ENCODE data around the gene TCERG1L.

Gene TCERG1L

GRCh38 chr10:131207584-131208532 is 103.7 kb downstream of the TCERG1L start:
- DNase-seq (ENCODE audit: low read depth in 2 of 2), result no peak

DNA sequence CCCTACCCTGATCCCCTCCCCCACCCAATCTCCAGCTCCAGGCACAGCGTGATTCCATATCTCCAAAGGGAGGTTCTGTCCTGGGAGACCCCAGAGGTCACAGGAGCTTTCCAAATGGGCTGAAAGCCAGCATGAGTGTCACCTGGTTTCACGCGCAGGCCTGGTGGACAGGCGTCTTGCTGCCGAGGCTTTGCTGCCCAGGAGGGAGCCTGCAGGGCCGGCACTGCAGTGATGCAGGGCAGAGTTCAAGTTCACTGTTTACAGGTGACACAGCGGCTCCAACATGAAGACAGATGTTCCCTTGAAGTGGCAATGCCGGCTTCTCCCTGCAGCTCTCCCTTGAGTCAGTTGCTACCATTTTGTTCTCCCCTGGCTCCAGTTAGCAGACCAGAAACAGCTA is 104.3 kb downstream of the TCERG1L start:
- DNase-seq (ENCODE audit: low read depth in 2 of 2), result no peak

DNA sequence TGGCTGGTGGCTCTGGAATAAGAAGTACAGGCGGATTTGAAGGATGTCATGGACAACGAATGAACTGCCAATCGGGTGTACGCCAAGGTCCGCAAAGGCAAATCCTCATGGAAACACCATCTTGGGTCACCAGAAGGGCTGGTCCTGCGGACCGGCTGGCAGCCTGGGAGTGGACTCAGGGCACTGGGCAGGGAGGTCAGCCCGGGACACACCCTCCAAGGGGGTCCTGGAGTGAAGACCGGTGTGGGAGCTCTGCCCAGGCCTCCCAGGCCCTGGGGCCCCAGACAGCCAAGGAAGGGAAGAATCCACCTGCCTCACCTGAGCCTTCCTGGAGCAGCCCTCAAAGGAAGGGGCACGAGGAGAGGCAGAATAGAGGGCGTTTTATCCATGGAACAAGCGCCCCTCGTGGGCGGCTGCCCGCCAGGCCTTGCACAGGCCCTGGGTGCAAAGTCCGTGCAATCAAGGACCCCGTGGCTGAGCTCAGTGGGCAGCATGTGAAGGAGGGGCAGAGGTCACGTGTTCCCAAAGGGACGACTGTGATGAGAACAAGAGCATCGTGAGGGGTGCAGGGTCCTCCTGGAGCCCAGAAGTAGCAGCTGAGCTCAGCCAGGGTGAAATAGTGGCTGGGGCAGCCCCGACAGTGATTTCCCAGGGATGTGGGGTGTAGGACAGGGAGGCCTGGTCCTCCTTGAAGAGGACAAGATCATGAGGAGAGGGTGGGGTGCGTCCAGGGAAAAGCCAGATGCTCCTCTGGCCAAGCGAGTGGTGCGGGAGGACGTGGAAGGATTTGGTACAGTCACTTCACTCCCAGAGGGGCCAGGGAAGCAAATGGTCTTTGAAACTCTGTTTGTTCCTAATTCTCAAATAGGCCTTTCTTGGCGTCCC is 105.2 kb downstream of the TCERG1L start:
- DNase-seq (ENCODE audit: low read depth in 2 of 2), result no peak

DNA sequence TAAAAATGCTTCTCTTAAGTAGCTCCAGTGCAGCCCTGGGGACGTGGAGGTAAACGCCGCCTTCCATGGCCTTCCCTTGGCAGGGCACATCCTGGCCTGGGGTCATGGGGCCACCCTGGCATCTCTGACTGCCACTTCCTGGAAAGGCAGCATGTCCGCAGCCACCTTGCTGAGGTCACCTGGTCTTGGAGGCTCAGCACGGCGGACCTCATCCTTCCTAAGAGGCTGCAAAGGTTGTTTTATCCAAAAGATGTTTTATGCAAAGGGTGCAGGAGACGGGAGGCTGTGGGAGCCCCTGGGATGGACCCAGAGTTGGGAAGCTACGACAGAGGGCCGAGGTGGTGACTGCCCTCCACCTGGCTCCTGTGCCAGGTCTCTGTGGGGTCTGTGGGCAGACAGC is 106.0 kb downstream of the TCERG1L start:
- DNase-seq (ENCODE audit: low read depth in 2 of 2), result no peak

DNA sequence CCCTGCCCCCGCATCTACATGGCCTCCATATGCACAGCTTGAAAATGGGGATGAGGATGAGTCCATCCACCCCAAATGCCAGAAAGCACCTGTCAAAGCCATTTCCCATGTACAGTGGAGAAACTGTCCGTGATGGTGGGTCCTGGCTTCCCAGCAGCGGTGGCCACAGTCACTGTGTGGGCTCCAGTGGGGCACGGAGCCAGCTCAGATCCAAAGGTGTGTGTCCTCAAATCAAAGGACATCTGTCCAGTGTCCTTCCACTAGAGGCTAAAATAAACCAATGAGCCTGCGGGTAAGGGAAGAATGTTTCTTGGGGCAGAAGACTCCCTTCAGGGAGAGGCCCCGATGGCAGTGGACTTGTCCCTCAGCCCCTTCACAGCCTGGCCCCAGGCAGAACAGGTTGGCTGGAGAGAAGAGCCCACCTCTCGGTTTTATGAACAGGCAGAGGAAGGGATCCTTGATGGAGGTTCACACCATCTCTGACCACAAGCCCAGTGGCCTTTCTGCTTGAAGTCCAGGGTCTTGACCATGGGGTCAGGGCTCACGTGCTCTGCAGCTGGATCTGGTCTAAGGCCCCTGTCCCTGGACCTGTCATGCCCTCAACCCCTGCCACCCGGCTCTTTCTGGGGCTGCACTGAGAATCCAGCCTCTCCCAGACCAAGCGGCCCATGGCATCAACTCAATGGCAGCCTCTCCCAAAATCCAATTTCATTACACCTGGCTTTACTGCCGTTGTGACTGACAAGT is 106.9 kb downstream of the TCERG1L start:
- DNase-seq (ENCODE audit: low read depth in 2 of 2), result no peak

DNA sequence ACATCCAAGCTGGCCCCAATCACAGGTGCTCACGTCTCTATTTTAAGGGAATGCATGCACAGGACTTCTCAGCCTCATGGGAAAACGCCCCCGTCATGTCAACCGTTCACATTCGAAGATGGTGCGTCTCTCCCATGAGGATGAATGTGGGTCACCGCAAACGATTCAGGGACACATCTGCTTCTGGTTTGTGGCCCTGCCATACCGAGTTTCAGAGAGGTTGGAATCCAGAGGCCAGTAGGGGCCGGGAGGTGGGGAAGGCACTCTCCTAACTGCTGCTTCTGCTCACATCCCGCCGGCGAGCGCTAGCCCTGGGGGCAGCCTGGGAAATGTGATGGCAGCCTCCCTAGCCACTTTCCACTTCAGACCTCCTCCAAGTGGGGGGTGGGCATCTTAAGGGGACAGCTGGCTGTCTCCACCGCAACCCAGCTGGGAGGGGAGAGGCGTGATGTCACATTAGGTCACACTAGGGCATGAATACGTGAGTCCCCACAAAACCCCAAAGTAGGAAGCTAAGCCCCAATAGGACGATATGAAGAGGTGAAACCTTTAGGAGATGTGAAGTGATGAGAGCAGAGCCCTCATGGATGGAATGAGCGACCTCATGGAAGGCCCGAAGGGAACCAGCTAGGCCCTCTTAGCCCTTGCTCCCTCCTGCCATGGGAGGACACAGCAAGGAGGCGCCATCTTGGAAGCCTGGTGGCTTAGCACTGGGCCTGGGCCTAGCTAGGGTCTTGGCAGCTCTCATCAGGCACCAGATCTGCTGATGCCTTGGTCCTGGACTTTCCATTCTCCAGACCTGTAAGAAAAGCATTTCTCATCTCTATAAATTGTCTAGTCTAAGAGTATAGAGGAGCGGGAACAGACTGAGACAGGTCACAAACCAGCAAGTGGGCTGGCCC is 107.8 kb downstream of the TCERG1L start:
- no peak for DNase-seq (ENCODE audit: low read depth in 2 of 2)

- DNase-seq (ENCODE audit: low read depth in 2 of 2), result no peak
Observed at GRCh38 chr10:131202990-131203389, 108.5 kb downstream of the TCERG1L start.

- no peak for DNase-seq (ENCODE audit: low read depth in 2 of 2)
Observed at GRCh38 chr10:131201741-131202515, 109.6 kb downstream of the TCERG1L start.

GRCh38 chr10:131200856-131201470 is 110.6 kb downstream of the TCERG1L start:
- no peak for DNase-seq (ENCODE audit: low read depth in 2 of 2)

- no peak for DNase-seq (ENCODE audit: low read depth in 2 of 2)
Observed at GRCh38 chr10:131199646-131200045, 111.9 kb downstream of the TCERG1L start.

DNA sequence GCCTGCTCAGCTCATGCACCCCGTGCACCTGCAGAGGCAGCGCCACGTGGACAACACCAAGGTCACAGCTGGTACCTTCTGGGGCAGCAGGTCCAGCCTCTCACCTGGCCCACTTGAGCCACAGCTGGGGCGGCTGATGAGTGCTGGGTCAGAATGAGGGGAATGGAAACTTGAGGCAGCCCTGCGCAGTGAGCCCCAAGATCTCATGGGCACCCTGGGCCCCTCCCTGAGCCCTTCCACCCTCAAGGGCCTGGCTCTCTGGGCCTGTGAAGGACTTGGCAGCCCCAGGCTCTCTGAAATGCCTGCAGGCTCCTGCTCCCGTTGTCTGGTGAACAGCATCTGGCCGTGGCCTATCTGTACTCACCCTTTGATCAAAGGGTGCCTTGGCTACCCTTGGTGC is 112.7 kb downstream of the TCERG1L start:
- no peak for DNase-seq (ENCODE audit: low read depth in 2 of 2)

GRCh38 chr10:131198401-131198800 is 113.1 kb downstream of the TCERG1L start:
- DNase-seq (ENCODE audit: low read depth in 2 of 2), result no peak

DNA sequence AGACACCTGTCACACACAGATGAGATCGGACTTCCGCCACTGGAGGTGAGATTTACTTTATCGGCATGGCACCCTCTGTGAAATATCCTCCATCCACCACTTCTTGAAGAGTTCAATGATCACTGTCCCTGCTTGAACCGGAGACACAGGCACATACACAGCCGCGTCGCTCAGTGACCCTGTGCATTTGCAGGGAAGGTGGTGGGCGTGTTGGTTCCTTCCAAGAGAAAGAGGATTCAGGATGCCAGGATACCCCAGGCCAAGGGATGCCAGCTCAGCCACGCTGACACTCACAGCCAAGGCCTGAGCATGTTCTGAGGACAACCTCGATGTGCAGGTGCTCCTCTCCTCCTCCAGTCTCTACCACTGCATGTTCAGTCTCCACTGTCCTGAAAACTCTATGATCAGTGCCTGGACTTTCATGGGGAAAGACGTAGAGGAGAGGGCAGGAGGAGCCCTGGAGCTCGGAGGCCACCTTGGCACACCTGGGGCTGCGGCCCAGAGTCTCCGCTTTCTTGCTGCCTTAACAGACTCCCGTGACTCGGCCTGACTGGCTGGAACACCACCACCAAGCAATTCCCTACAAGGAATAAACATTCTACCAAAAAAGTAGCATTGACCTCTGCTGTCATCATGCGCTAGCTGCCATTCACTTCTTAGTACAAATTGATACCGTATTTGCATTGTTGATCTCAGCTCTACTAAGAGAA is 115.2 kb downstream of the TCERG1L start:
- DNase-seq (ENCODE audit: low read depth in 2 of 2), result no peak

DNA sequence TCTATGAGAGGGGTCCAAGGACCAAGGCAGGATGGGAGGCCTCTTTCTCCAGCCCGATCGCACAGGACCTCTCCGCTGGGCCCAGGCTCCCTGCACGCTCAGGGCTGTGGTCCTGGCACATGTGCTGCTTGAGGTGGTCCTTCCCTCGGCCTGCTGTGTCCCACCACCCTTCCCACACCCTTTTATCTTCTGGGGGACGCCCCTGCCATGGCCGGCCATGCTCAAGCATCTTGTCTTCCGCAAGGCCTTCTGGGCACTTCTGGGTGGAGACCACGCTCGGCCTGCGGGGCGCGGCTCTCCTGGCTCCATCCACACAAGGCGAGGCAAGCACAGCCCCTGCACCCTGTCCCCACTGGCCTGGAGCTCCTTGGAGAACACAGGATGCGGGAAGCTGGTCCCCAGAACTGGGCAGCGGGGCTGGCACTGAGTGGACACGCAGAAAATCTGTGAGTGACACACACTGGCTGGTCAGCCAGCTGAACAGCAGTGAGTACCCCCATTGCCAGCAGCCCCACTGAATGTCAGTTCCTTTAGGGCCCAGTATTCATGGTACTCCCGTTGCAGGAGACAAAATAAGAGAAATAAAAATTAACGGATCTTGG is 115.9 kb downstream of the TCERG1L start:
- DNase-seq (ENCODE audit: low read depth in 2 of 2), result no peak

DNA sequence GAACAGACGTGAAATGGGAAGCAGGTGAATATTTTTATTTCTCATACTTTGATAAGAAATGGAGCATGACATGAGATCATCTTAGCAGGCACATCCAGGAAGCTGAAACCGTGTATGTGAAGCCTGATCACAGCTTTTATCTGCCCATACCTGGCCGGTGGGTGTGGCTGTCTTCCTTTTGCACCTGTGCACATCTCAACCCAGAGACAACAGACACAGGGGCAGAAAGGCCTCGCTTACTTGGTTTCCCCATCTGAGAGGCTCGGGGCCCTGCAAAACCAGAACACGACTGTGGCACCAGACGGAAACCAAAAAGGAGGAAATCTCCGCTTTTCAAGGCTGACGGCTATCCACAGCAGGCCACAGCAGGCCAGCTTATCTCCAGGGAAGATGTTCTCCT is 116.4 kb downstream of the TCERG1L start:
- no peak for DNase-seq (ENCODE audit: low read depth in 2 of 2)

GRCh38 chr10:131193923-131194322 is 117.6 kb downstream of the TCERG1L start:
- DNase-seq (ENCODE audit: low read depth in 2 of 2), result no peak

DNA sequence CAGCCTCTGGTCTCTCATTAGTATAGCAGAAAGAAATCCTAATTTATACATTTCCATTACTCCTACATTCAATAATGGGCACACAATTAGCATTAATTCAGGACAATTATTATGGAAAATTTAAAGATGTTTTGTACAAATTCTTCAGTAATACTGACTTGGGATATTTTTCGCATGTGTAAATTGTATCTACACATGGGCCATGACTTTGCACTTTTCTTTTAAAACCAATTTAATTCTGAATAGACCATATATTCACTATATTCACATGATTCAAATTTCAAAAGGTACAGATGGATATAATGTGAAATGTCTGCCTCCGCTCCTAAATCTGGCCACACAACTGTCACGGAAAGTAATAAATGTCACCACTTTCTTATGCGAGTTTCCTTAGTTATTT is 123.0 kb downstream of the TCERG1L start:
- DNase-seq (ENCODE audit: low read depth in 2 of 2), result no peak

- no peak for DNase-seq (ENCODE audit: low read depth in 2 of 2)
Observed at GRCh38 chr10:131187926-131188325, 123.6 kb downstream of the TCERG1L start.

- DNase-seq (ENCODE audit: low read depth in 2 of 2), result no peak
Observed at GRCh38 chr10:131187274-131187673, 124.2 kb downstream of the TCERG1L start.
